ENCODE results near the gene MYOM1.

The MYOM1 gene

DNA sequence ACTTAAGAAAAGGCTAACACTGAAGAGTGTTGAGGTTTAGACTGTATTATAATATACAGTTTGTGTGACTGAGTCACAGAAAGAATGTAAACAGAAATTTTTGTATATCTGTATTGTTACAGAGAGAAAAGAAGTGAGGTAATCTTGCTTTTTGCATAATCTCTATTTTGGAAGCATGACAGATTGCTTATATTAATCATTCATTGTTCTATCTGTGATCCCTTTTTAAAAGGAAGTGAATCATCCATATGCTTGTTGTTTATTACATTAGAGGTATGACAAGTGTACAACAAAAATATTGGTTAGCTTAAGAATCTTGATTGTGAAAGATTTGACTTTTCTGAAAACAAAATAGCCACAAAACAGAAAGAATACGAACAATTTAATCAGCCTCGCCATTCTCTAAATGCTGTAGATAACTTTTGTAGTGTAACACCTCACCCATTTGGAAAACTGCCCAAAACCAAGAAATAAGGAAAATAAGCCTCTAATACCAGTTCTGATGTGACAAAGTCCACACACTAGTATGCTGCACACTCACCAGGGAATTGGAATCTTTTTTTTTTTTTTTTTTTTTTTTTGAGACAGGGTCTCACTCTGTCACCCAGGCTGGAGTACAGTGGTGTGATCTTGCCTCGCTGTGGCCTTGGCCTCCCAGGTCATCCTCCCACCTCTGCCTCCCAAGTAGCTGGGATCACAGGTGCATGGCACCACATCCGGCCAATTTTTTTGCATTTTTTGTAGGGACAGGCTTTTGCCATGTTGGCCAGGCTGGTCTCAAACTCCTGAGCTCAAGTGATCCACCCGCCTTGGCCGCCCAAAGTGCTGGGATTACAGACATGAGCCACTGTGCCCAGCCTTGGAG is 115.3 kb downstream of the MYOM1 start:
- no peaks in the 10 kb centered on the region for H3K36me3 ChIP-seq (ENCODE audit: insufficient read depth)
- H3K27me3 ChIP-seq (ENCODE audit: insufficient read depth, low read depth) = no peaks in the 10 kb centered on the region
- H3K4me1 ChIP-seq (ENCODE audit: low read depth, poor library complexity, severe bottlenecking) = no peaks in the 10 kb centered on the region
- no peak overlapping the region for H3K27ac ChIP-seq
- H3K4me2 ChIP-seq = no peak overlapping the region
- no peaks in the 10 kb centered on the region for H4K20me1 ChIP-seq (ENCODE audit: insufficient read depth)
- TF ChIP-seq, protein P1, sequence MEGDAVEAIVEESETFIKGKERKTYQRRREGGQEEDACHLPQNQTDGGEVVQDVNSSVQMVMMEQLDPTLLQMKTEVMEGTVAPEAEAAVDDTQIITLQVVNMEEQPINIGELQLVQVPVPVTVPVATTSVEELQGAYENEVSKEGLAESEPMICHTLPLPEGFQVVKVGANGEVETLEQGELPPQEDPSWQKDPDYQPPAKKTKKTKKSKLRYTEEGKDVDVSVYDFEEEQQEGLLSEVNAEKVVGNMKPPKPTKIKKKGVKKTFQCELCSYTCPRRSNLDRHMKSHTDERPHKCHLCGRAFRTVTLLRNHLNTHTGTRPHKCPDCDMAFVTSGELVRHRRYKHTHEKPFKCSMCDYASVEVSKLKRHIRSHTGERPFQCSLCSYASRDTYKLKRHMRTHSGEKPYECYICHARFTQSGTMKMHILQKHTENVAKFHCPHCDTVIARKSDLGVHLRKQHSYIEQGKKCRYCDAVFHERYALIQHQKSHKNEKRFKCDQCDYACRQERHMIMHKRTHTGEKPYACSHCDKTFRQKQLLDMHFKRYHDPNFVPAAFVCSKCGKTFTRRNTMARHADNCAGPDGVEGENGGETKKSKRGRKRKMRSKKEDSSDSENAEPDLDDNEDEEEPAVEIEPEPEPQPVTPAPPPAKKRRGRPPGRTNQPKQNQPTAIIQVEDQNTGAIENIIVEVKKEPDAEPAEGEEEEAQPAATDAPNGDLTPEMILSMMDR (conservative IDR thresholded peaks at IDR 0.05; ENCODE audit: low read depth, low read length) = no peak
- H3K9ac ChIP-seq = no peak overlapping the region
- no peaks in the 10 kb centered on the region for H3K79me2 ChIP-seq (ENCODE audit: insufficient read depth, low read depth)
- no peak overlapping the region for H2AFZ ChIP-seq (ENCODE audit: low read depth)
- H3K4me3 ChIP-seq (IDR thresholded peaks at IDR 0.05; ENCODE audit: insufficient read depth, low read depth, low read length) = no peak overlapping the region

DNA sequence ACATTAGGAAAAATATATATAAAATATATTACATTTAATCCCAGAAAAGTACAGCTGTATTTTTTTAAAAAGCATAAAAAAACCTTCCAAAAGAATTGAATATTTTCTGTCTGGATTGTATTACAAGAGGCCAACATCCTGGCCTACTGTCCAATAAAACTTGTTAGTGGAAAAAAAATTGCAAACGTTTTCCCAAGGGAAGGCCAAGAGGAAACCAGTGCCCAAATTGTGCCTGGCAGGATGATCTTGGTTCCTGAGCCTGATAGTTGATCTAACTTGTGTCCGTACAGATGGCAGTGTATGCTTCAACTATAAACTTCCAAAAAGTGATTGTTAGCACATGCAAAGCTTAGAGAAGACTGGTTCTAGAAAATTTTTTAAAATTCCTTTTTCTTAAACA is 116.2 kb downstream of the MYOM1 start:
- Histone ChIP-seq H3K27ac (no peak overlapping the region), H4K20me1 (ENCODE audit: insufficient read depth) (no peaks in the 10 kb centered on the region), H3K4me1 (ENCODE audit: low read depth, poor library complexity, severe bottlenecking) (no peaks in the 10 kb centered on the region), H3K4me2 (no peak overlapping the region), H3K27me3 (ENCODE audit: insufficient read depth, low read depth) (no peaks in the 10 kb centered on the region), H3K79me2 (ENCODE audit: insufficient read depth, low read depth) (no peaks in the 10 kb centered on the region), H2AFZ (ENCODE audit: low read depth) (no peak overlapping the region), H3K4me3 (IDR thresholded peaks at IDR 0.05; ENCODE audit: insufficient read depth, low read depth, low read length) (no peak overlapping the region), H3K36me3 (ENCODE audit: insufficient read depth) (no peaks in the 10 kb centered on the region), H3K9ac (no peak overlapping the region)
- TF ChIP-seq, protein P1 (conservative IDR thresholded peaks at IDR 0.05; ENCODE audit: low read depth, low read length) = no peak

GRCh38 chr18:3102983-3103382 is 116.8 kb downstream of the MYOM1 start:
- TF ChIP-seq, protein P1 (conservative IDR thresholded peaks at IDR 0.05; ENCODE audit: low read depth, low read length) = no peak
- Histone ChIP-seq H3K27me3 (ENCODE audit: insufficient read depth, low read depth) (no peaks in the 10 kb centered on the region), H3K79me2 (ENCODE audit: insufficient read depth, low read depth) (no peaks in the 10 kb centered on the region), H3K9ac (no peak overlapping the region), H3K4me2 (no peak overlapping the region), H4K20me1 (ENCODE audit: insufficient read depth) (no peaks in the 10 kb centered on the region), H3K4me3 (IDR thresholded peaks at IDR 0.05; ENCODE audit: insufficient read depth, low read depth, low read length) (no peak overlapping the region), H3K4me1 (ENCODE audit: low read depth, poor library complexity, severe bottlenecking) (no peaks in the 10 kb centered on the region), H3K36me3 (ENCODE audit: insufficient read depth) (no peaks in the 10 kb centered on the region), H2AFZ (ENCODE audit: low read depth) (no peak overlapping the region), H3K27ac (no peak overlapping the region)

GRCh38 chr18:3100498-3101132 is 119.2 kb downstream of the MYOM1 start:
- H3K4me1 ChIP-seq (ENCODE audit: low read depth, poor library complexity, severe bottlenecking) = no peaks in the 10 kb centered on the region
- H3K36me3 ChIP-seq (ENCODE audit: insufficient read depth) = no peaks in the 10 kb centered on the region
- TF ChIP-seq, protein P1 (conservative IDR thresholded peaks at IDR 0.05; ENCODE audit: low read depth, low read length) = no peak
- H3K27me3 ChIP-seq (ENCODE audit: insufficient read depth, low read depth) = no peaks in the 10 kb centered on the region
- no peak overlapping the region for H3K27ac ChIP-seq
- H3K79me2 ChIP-seq (ENCODE audit: insufficient read depth, low read depth) = no peaks in the 10 kb centered on the region
- H3K4me2 ChIP-seq = no peak overlapping the region
- no peaks in the 10 kb centered on the region for H4K20me1 ChIP-seq (ENCODE audit: insufficient read depth)
- no peak overlapping the region for H3K9ac ChIP-seq
- no peak overlapping the region for H2AFZ ChIP-seq (ENCODE audit: low read depth)
- H3K4me3 ChIP-seq (IDR thresholded peaks at IDR 0.05; ENCODE audit: insufficient read depth, low read depth, low read length) = no peak overlapping the region

Measured in KMS-11 (cell line).